Measurements from ENCODE around the gene TUBB1. TPM values are rescaled to one million over a fixed set of nuclear protein-coding genes. Genes with fewer than 3 reads are reported as not detected.
"Not testable (repeated sequence)": the region's sequence is repeated elsewhere in the genome, so short reads cannot be mapped to it uniquely, and the experiment has no call there.

The TUBB1 gene
- total RNA-seq, 1 donor: not detected

DNA sequence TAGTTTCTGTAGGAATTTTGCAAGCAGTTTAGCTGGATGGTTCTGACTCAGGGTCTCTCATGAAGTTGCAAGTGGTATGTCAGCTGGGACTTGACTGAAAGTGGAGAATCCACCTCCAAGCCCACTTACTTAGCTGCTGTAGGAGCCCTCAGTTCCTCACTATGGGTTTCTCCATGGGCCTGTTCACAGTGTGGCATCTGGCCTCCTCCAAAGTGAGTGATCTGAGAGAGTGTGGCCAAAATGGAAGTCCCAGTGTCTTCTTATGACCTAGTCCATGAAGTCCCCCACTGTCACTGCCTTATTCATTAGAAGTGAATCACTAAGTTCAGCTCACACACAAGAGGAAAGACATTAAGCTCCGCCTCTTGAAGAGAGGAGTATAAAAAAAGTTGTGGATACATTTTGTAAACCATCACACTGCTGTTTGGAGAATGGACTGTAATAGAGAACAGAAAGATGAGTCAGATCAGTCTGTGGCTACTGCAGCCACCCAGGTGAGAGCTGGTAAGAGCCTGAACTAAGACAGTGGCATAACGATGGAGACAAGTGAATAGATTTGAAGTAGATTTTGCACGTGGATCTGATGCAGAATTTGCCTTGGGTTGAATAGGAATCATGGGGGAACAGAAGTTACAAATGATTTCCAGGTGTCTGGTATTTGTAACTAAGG, 43.0 kb upstream of the TUBB1 start:
- DNase-seq (ENCODE audit: low read depth): no peak
- H3K4me3 ChIP-seq (ENCODE audit: low read depth, low read length): no peak overlapping the region
- TF ChIP-seq, protein P1, sequence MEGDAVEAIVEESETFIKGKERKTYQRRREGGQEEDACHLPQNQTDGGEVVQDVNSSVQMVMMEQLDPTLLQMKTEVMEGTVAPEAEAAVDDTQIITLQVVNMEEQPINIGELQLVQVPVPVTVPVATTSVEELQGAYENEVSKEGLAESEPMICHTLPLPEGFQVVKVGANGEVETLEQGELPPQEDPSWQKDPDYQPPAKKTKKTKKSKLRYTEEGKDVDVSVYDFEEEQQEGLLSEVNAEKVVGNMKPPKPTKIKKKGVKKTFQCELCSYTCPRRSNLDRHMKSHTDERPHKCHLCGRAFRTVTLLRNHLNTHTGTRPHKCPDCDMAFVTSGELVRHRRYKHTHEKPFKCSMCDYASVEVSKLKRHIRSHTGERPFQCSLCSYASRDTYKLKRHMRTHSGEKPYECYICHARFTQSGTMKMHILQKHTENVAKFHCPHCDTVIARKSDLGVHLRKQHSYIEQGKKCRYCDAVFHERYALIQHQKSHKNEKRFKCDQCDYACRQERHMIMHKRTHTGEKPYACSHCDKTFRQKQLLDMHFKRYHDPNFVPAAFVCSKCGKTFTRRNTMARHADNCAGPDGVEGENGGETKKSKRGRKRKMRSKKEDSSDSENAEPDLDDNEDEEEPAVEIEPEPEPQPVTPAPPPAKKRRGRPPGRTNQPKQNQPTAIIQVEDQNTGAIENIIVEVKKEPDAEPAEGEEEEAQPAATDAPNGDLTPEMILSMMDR (IDR thresholded peaks at IDR 0.05; ENCODE audit: insufficient read depth, low read depth, low read length): no peak

- TF ChIP-seq, protein P1 (IDR thresholded peaks at IDR 0.05; ENCODE audit: insufficient read depth, low read depth, low read length): no peak
- H3K4me3 ChIP-seq (ENCODE audit: low read depth, low read length): no peak overlapping the region
- no peak for DNase-seq (ENCODE audit: low read depth)
Measured at GRCh38 chr20:58978351-58979190, 40.7 kb upstream of the TUBB1 start.

GRCh38 chr20:58980711-58981627, 38.3 kb upstream of the TUBB1 start, which contains the start of gene NELFCD:
TSS of gene NELFCD (plus strand) at chr20:58981256. CDS start at chr20:58981310, 54 bp downstream.
- TF ChIP-seq, protein P1 (IDR thresholded peaks at IDR 0.05; ENCODE audit: insufficient read depth, low read depth, low read length): no peak
- DNase-seq (ENCODE audit: low read depth): peak; percentile 85
- peak within 1 kb of the TSS; percentile 77 for H3K4me3 ChIP-seq (ENCODE audit: low read depth, low read length)

GRCh38 chr20:58981628-58982364, 37.4 kb upstream of the TUBB1 start:
- TF ChIP-seq, protein P1 (IDR thresholded peaks at IDR 0.05; ENCODE audit: insufficient read depth, low read depth, low read length): no peak
- H3K4me3 ChIP-seq (ENCODE audit: low read depth, low read length): peak overlapping the region; percentile 77
- peak; percentile 18 for DNase-seq (ENCODE audit: low read depth)

DNA sequence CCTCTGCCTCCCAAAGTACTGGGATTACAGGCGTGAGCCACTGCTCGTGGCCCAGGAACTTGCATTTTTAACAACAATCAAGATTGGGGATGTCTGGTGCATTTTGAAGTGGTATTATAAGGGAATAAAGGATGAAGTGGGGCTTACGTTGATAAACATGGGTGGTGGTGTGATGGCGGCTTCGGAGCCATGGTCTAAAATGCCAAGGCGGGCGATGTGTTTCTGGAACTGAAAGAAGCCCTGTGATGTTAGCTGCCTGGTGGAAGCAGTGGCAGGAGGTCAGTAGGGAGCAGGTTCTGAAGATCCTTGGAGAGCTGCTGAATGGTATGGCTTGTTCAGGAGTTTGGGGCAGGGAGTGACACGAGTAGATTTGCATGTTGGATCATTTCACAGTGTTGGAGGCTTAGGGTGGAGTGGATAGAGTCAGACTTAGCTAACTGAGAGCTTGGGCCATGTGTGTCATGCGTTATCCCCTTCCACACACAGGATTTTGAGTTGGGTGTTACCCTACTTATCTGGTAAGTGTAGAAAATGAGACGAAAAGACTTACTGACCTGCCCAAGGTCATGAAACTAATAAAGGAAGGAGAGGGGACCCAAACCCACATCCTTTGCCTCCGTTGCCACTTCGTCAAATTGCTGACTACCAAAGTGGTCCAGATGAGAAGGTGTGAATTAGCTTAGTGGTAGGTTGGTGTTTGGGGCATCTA, 36.7 kb upstream of the TUBB1 start:
- DNase-seq (ENCODE audit: low read depth): no peak
- peak overlapping the region; percentile 77 for H3K4me3 ChIP-seq (ENCODE audit: low read depth, low read length)
- TF ChIP-seq, protein P1 (IDR thresholded peaks at IDR 0.05; ENCODE audit: insufficient read depth, low read depth, low read length): no peak

GRCh38 chr20:58983115-58983468, 36.1 kb upstream of the TUBB1 start:
- DNase-seq (ENCODE audit: low read depth); H3K4me3 ChIP-seq (ENCODE audit: low read depth, low read length): not testable (repeated sequence)

Measured in fibroblast of villous mesenchyme (primary cell).